ENCODE data around the gene ARMCX6.
"Not testable (repeated sequence)": the region's sequence is repeated elsewhere in the genome, so short reads cannot be mapped to it uniquely, and the experiment has no call there.

The ARMCX6 gene

DNA sequence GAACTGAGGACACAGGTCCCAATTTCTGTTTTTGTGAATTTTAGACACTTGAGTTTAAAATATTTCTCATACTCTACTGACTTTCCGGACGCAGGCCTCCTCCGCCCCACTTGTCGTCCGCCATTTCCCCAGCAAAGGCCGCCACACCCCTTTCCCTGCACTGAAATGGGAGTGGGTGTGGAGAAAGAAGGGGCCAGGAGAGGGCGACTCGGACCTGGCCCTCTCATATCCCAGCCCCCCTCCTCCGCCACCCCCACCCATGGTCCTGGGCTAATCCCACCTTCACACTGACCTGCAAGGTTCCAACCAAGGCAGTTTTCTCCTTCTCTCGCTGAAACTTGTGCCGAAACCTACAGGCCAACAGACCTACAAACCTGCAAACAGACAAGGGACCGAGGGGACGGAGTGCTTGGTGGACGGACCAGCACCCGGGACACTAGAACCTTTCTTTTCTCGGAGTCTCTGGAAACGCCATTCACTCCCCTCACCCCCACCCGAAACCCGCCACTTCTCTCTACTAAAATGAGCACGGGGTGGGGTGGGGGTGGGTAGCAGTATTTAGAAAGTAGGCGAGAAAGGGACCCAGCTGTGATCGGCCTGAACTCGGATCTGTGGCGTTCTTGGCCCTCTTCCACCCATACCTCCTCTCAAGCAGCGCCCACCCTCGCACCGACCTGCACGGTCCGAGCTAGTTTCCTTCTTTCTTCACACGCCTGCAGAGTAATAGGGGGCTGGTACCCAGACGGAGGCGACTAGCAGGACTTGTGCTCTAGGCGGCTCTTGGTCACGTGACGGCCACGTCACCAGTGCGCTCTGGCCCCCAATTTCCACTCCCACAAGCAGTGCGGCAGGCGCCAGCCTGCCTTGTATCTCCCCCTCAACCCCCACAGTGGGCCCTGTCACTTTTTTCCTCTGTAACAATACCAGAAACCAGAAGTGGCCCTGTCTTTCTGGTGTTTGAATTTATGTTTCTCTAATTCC is at the start of gene ARMCX6:
Gene ARMCX6 (minus strand): TSS at position 790 of the 981 bp plus-strand sequence. CDS start 1,380 bp downstream, outside the sequence.
- peak; percentile 56 to 59 for DNase-seq (ENCODE audit: low read depth in 2 of 2)

DNA sequence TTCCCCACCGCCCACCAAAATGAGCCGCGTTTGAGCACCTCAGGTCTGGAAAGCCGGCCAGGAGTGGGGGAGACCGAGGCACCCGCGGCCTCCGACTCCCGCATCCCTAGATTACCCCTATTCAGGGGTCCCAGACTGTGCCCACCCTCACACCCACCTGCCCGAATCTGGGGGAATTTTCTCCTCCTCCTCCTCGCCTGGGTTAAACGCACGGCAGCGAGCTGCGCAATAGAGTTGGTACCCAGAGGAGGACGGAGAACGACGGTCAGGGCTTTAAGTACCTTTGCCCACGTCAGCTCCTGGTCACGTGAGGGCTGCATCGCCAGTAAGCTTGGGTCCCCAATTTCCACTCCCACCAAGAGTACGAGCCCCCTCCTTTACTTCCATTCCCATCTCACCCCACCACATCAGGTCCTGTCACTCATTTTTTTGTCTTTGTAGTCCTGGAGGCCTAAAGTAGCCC is 41.8 kb upstream of the ARMCX6 start, which contains the start of gene ARMCX2:
Gene ARMCX2 (minus strand): TSS at position 250 of the 463 bp plus-strand sequence. CDS start 2,262 bp downstream, outside the sequence.
- no peak for DNase-seq (ENCODE audit: low read depth in 2 of 2)

DNA sequence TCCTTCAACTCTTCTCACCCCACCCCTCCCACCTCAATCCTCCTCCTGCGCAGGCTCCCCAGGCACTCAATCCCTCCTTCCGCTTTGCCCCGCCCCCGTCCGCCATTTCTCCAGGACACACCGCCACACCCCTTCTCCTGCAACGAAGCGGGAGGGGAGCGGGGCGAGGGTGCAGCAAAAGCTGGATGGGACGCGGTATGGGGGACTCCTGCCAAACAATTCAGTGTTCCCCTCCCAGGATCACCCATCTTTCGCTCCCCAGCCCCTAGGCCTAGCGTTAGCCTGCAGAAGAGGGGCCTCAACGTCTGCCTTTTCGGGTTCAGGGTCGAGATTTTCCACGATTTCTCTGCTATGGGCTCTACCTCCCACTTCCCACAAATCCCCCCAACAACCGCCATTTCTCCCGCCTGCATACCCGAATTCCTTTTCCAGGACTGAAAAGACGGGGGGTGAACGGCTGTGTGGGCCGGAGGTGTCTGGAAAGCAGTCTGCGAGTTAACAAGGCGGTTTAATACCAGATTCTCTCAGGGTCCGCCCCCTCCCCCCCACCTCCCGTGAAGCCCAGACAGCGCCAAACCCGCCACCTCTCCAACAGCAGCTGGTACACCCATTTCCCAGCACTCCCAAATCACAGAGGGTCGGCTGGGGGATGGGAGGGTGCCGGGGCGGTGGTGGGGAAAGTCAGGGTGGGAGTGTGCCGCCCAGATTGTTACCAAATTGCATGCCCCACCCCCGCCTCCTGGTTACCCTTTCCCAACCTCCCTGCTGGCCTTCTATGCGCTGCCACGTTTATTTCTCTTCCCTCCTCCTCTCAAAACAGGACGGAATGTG is 41.1 kb upstream of the ARMCX6 start:
- DNase-seq (ENCODE audit: low read depth in 2 of 2) = peak; percentile 11 to 24

DNA sequence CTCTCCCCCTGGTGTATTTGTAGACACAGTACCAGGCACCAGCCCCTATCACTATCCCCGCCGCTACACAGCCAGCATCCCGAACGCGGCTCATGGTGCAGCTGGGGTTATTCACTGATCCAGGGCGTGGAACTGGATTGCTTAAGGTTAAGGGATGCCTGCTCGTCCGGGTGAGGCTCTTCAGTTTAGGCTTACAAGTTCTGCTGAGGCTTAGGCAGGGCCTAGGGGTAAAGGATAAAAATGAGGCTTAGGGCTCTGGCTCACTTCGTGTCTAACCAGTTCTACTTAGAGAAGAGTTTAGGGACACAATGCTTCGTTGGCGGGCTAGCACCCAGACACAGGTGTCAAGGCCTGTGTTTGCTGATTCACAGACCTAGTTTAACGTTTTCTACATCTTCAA is 39.7 kb upstream of the ARMCX6 start:
- no peak for DNase-seq (ENCODE audit: low read depth in 2 of 2)

DNA sequence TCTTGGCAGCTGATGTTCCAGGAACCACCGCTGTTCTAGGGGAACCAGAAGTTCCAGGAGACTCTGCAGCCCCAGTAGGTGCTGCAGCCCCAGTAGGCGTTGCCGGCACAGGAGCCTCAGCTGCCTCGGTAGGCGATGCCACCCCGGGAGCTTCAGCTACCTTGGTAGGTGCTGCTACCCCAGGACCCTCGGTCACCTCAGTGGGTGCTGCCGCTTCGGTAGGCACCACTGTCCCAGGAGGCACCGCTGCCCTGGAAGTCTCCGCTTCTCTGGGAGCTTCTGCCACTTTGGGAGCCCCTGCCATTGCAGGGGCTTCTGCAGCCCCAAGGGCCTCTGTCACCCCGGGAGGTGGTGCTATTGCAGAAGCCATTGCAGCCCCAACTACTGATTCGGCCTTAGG is 39.0 kb upstream of the ARMCX6 start:
- no peak for DNase-seq (ENCODE audit: low read depth in 2 of 2)

DNA sequence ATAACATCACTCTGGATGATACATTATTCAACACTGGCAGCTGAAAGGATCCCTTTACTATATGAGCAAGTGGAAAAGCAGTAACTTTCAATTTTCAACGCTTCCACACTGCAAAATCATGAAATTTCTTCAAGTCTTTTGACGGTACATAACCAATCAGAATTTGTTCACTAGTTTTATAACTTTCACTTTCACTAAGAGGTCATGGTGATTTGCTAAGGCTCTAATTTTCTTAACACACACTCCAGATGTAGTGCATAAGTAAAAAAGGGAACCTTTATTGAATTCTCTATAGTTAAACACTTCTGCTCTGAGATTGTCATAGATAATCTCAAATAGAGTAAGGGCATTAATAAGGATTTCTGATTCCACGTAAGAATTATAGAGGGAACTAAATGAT is 37.7 kb upstream of the ARMCX6 start:
- DNase-seq (ENCODE audit: low read depth in 2 of 2) = no peak

DNA sequence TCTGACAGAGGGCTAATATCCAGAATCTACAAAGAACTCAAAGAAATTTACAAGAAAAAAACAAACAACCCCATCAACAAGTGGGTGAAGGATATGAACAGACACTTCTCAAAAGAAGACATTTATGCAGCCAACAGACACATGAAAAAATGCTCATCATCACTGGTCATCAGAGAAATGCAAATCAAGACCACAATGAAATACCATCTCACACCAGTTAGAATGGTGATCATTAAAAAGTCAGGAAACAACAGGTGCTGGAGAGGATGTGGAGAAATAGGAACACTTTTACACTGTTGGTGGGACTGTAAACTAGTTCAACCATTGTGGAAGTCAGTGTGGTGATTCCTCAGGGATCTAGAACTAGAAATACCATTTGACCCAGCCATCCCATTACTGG is 29.9 kb upstream of the ARMCX6 start:
- DNase-seq (ENCODE audit: low read depth in 2 of 2) = not testable (repeated sequence)

DNA sequence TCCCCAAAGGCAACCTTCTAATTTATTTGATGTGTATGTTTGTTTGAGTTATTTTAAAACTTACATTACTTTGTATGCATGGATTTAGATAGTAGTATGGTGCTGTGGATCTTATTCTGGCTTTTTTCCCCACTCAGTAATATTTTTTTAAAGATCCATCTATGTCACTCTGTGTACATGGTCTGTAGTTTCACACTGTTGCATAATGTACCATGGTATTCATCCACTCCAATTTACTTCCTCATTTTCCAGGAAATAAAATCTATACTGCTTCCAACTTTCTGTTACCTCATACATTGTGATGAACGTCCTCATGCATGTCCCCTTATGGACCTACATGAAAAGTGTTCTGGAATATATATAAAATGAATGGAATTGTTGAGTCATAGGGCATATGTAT is 24.3 kb upstream of the ARMCX6 start:
- DNase-seq (ENCODE audit: low read depth in 2 of 2) = no peak

DNA sequence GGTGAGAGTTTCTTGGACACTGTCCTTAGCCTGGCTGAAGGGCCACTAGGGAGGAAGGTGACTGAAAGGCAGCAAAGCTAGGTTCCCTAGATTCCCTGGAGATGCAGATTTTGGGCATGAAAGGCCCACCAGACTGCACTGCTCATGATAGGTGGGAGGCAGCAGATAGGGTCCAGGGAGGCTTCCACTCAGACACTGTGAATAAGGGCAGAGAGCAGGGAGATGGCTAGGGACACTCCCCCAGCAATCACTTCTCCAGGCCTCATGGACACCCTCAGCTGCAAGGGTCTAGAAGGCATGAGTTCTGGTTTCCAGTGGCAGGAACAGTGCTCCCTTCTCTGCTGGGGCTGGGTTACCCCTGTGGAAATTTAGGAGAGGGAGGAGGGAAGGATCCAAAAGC is 21.8 kb upstream of the ARMCX6 start:
- no peak for DNase-seq (ENCODE audit: low read depth in 2 of 2)

DNA sequence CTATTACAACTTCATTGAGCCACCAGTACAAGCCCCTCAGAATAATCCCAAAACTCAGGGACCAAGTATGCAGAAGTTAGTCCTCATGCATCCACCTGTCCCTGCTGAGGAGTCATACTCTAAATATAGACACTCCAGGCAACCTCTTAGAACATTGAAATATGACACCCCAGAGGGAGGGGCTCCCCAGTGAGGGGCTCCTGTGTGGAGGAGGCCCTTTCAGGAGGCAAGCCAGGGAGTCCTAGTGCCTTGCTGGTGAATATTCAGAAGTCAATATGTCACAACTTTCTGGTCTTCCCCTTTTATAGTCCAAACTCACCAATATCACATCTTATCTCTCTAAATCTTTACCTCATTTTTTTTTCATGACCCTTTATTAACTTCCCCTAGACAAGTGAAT is 1.6 kb upstream of the ARMCX6 start:
- no peak for DNase-seq (ENCODE audit: low read depth in 2 of 2)

DNA sequence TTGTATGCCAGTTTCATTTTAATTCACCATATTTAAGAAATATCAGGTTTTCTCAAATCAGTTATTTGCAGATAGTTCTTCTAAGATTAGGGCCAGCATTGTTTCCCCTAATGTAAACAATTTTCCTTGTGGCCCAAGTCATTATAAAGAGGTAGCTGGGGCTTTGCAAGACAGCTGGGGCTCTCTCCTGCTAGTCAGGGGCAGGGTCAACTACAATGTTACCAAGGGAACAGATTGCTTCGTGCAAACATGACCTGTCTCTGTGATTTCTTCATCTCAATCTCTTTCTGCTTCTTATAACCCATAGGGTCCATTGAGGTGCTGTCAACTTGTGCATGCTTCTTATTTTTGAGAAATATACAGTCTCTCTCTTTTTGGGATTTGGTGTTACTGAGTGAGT is 12.1 kb downstream of the ARMCX6 start:
- no peak for DNase-seq (ENCODE audit: low read depth in 2 of 2)

DNA sequence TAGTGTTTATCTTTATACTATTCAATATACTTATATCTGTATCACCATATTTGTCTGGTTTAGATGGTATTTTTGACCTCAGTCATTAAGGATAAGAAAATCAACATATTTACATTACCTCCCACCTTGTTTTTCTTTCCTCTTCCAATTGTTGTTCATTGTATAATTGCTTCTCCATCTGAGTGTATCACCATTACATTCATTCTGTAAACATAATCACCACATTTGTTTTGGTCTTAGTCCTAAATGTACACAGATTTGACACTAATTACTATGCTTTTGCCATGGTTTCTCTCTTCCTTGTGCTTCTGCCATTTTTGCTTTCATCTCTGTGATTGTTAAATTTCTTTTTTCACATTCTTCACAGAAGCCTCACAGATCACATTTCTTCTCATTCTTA is 12.7 kb downstream of the ARMCX6 start:
- no peak for DNase-seq (ENCODE audit: low read depth in 2 of 2)

DNA sequence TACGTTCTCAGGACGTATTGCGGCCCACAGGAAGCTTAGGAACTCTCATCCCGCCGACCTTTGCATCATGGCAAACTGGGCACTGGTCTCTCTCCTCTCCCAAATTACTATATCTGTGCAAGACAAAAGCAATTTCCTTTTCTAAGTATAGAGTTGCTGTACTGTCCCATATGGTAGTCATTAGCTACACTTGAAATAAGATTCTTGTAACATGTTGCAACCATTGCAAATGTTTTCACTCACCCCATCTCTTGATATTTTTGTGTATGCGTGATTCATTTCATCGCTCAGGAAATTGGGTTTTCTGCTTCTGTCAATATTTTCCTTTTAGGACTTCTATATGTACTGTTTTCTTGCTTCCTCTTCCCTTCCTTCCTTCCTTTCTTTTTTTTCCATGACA is 15.7 kb downstream of the ARMCX6 start:
- no peak for DNase-seq (ENCODE audit: low read depth in 2 of 2)

DNA sequence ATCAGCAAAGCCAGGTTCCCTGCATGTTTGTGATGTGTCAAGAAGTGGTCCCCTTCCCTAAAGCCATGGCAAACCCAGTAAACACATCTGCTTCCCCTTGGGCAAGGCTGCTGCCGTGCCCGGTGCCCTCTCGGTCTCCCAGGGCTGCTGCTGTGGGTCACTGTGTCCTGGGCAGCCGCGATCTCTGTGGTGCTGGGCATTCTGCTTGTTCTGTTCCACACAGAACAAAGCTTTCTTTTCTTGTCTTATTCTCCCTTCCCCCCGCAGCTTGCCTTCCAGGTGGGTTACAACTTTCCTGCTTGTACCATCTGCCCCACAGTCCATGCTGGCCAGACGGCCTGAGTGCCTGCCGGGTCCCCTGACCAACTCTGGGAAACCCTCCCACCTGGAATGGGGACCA is 18.2 kb downstream of the ARMCX6 start:
- not testable (repeated sequence) for DNase-seq (ENCODE audit: low read depth in 2 of 2)

DNA sequence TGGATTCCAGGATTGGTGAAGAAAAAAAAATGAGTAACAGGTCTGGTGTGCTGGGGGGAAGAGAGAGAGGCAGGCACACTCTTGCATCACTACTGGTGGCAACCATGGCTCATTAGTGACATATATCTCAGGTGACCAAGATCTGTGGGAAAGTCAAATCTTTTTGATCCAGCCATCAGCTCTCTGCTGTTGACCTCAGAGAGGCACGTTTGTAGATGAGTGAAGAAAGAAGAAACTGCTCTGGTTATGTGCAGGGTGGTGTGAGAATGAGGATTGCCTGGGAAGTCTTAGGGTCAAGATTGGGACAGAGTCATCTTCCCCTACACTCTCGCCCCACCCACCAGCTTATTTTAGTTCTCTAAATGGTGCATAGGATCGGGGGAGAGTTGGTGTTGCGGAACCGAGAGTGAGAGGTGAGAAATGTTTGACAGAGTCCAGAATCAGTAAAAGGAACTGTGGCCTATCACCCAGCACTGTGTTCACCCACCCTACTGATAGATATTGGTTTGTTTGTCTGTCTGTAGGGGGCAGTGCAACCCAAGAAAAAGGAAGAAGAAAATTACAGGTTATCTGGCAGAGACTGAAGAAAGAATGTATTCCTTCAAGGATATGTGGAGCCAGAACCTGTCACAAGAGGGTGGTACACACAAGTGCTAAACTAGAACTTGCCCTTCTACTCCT is 21.9 kb downstream of the ARMCX6 start:
- no peak for DNase-seq (ENCODE audit: low read depth in 2 of 2)
